HepG2 (cell line): ENCODE data around the gene IRS2. TPM values are rescaled to one million over a fixed set of nuclear protein-coding genes. Genes with fewer than 3 reads are reported as not detected.

ENCODE experiments used
- ATAC-seq: fragments of 200-7000 bp; cut with Tn5 transposase; 3 replicates; pipeline ENCODE4 v1.9.1; 2020; ENCODE audit warnings: mild to moderate bottlenecking, moderate library complexity
- BruUV-seq: library from RNA; stranded (reverse); fragments of 400-500 nt; replicated peaks from 2 replicates; lab custom pipeline; 2021; lab: Mats Ljungman, UMichigan
- CTCF ChIA-PET: fragments of 300-600 bp; formaldehyde crosslinking; extraction: SDS; loops from one replicate; lab custom pipeline; 2021; ENCODE audit warnings: low total read pairs, inconsistent platforms, low intra/inter-chr PET ratio; lab: Yijun Ruan, JAX
- POLR2A ChIA-PET: fragments of 350-600 bp; sonication (Branson Sonifier 250); formaldehyde crosslinking; loops from one replicate; lab custom pipeline; 2020; ENCODE audit warnings: antibody characterized with exemption, inconsistent platforms; lab: Yijun Ruan, JAX
- DNase-seq: peaks from one replicate; pipeline ENCODE4 v3.0.0-alpha.2; 2015; ENCODE audit warnings: low spot score
- FAIRE-seq: peaks from 3 replicates; lab custom pipeline; 2011; peaks lifted over from hg19 to GRCh38; lab: Jason Lieb, UNC
- H2AFZ ChIP-seq: one replicate; pipeline ENCODE4 v1.6.1; 2011; ENCODE audit warnings: low read length, inconsistent platforms
- H3K27ac ChIP-seq: fragments of 300-600 bp; 3 replicates; pipeline ENCODE4 v1.8.0; 2011; ENCODE audit warnings: mixed run types, mild to moderate bottlenecking, mixed read lengths, low read length, inconsistent platforms; ENCODE audit not compliant: insufficient read depth; ENCODE audit errors: extremely low read length
- H3K27me3 ChIP-seq, 2 experiments: fragments of 200-600 bp in 1 of 2; 2 replicates in 1 of 2; 3 replicates in 1 of 2; pipeline versions ENCODE4 v1.6.0 to v1.8.0; 2011; ENCODE audit warnings: low read length in 2 of 2, mild to moderate bottlenecking in 2 of 2, moderate library complexity in 2 of 2, inconsistent platforms in 1 of 2; ENCODE audit not compliant: insufficient read depth in 2 of 2, control insufficient read depth in 1 of 2
- H3K36me3 ChIP-seq, 2 experiments: fragments of 200-600 bp in 1 of 2; replicated peaks in 1 of 2; 2 replicates in 1 of 2; 3 replicates in 1 of 2; pipeline versions ENCODE4 v1.5.1 to v1.8.0; 2011; ENCODE audit warnings: low read length in 2 of 2, inconsistent platforms in 1 of 2; ENCODE audit not compliant: insufficient read depth in 2 of 2, control insufficient read depth in 1 of 2
- H3K4me1 ChIP-seq: 2 replicates; pipeline ENCODE4 v1.5.1; 2012; ENCODE audit warnings: low read length, inconsistent platforms; ENCODE audit not compliant: insufficient read depth
- H3K4me2 ChIP-seq: 2 replicates; pipeline ENCODE4 v1.6.0; 2011; ENCODE audit warnings: low read depth, low read length, inconsistent platforms
- H3K4me3 ChIP-seq, 3 experiments: fragments of 200-600 bp in 1 of 3; sonication (generic), shearing (Covaris generic) in 1 of 3; replicated peaks in 1 of 3; 2 replicates each; pipeline ENCODE4 v1.5.1; 2011 to 2016; ENCODE audit warnings: low read length in 3 of 3, inconsistent platforms in 2 of 3, low read depth in 2 of 3, mild to moderate bottlenecking in 2 of 3, control low read depth in 1 of 3, mixed read lengths in 1 of 3; ENCODE audit not compliant: insufficient read depth in 1 of 3
- H3K79me2 ChIP-seq: one replicate; pipeline ENCODE4 v1.6.1; 2011; ENCODE audit warnings: low read length, inconsistent platforms; ENCODE audit not compliant: insufficient read depth
- H3K9ac ChIP-seq: 2 replicates; pipeline ENCODE4 v1.6.0; 2011; ENCODE audit warnings: mild to moderate bottlenecking, low read depth, low read length, inconsistent platforms; ENCODE audit not compliant: insufficient read depth
- H3K9me3 ChIP-seq: 2 replicates; pipeline ENCODE4 v1.5.1; 2012; ENCODE audit warnings: mild to moderate bottlenecking, low read length
- H4K20me1 ChIP-seq: 2 replicates; pipeline ENCODE4 v1.6.0; 2011; ENCODE audit warnings: inconsistent platforms, mild to moderate bottlenecking, low read length, moderate library complexity; ENCODE audit not compliant: insufficient read depth
- HOXD1 ChIP-seq: sonication (generic); formaldehyde crosslinking; IDR thresholded peaks from 2 replicates; pipeline ENCODE4 v1.5.0; 2020; ENCODE audit warnings: missing genetic modification reagents
- NCOA1 ChIP-seq: sonication (generic); formaldehyde crosslinking; IDR thresholded peaks from 2 replicates; pipeline ENCODE4 v1.9.0; 2021; ENCODE audit warnings: missing genetic modification reagents
- ZNF121 ChIP-seq: sonication (generic); formaldehyde crosslinking; IDR thresholded peaks from 2 replicates; pipeline ENCODE4 v1.5.0; 2020; ENCODE audit warnings: mild to moderate bottlenecking, missing genetic modification reagents
- ZNF724P ChIP-seq: sonication (generic); formaldehyde crosslinking; IDR thresholded peaks from 2 replicates; pipeline ENCODE4 v1.8.0; 2022; ENCODE audit warnings: missing genetic modification reagents, borderline replicate concordance
- WGBS: methylation state at CpG from one replicate; pipeline ENCODE4 v1.1.6; 2017; ENCODE audit warnings: low lambda C conversion rate; 5-methylcytosine and 5-hydroxymethylcytosine counted together
- in situ Hi-C: cut with HindIII; loops from 2 replicates; pipeline ENCODE4 v1.10.0; 2017; ENCODE audit warnings: low pct_unique_long_range_greater_than_20kb; ENCODE audit not compliant: extremely low pct_ligation_motif_present
- intact Hi-C: fragments of 100-400 bp; cut with micrococcal nuclease; formaldehyde crosslinking; loops from one replicate; pipeline ENCODE4 v1.10.0; 2022; ENCODE audit not compliant: unreplicated experiment
- polyA plus RNA-seq, 8 experiments: library from polyadenylated mRNA; depleted of rRNA in 3 of 8; stranded (reverse) in 7 of 8; unstranded in 1 of 8; fragments of >200 nt; fragmentation: Illumina TruSeq in 4 of 8; extraction: Trizol in 4 of 8; gene quantifications; 2 replicates each; pipeline versions ENCODE4 v1.2.1 to v1.2.3, GENCODE V29; 2011 to 2016; ENCODE audit warnings: low read depth in 4 of 8, missing spikeins in 1 of 8, mixed read lengths in 1 of 8; ENCODE audit not compliant: insufficient read depth in 1 of 8
- total RNA-seq, 5 experiments: library from RNA; depleted of rRNA; stranded (reverse); fragments of >200 nt; fragmentation: Illumina TruSeq; extraction: Trizol; gene quantifications; 2 replicates each; pipeline ENCODE4 v1.2.3, GENCODE V29; 2016; ENCODE audit warnings: low read depth in 1 of 5
- TF ChIP-seq, protein P1 (sequence below), 2 experiments: sonication (generic) in 1 of 2; formaldehyde crosslinking in 1 of 2; IDR thresholded peaks; 2 replicates each; pipeline versions ENCODE4 v1.6.1 to v1.9.0; 2014 to 2022; ENCODE audit warnings: antibody characterized with exemption in 1 of 2, borderline replicate concordance in 1 of 2, inconsistent platforms in 1 of 2, low read depth in 1 of 2, missing genetic modification reagents in 1 of 2

Gene IRS2
- total and polyA plus RNA-seq, 2 of the 13 experiments (the other 11 are each of a cell fraction or from before 2014, with no cell fraction given), result 0.02 to 0.04 TPM

DNA sequence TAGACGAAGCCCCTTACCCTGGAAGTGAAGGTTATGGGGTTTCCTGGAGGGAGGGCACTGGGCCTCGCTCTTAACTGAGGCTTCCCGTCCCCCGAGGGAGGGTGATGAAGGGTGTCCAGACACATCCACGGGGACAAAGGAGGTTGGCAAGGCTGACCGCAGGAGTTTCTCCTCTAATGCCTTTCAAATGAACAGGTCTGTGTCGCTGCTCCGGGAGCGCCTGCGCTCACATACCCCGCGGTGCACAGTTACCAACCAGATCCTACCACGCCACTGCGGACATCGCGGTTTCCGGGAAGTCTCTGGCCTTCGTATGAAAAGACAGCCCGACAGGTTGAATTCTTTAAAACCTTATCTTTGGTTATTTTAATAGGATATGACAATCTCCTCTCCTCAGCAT lies 41.3 kb downstream of the IRS2 start:
- FAIRE-seq, result no peak
- CTCF ChIA-PET, result no interaction called here

More for the DNA sequence above, 41.3 kb downstream of the IRS2 start:
- DNase-seq (no peak), ATAC-seq (no peak)
- no peaks in the 10 kb centered on the region; a peak in 1 of 5 replicates for H3K27me3 ChIP-seq
- H3K4me3 ChIP-seq, result no peak overlapping the region
- TF ChIP-seq NCOA1 (no peak), ZNF724P (CRISPR knock-in tag) (no peak), ZNF121 (CRISPR knock-in tag) (no peak), HOXD1 (CRISPR knock-in tag) (no peak)
- TF ChIP-seq, protein P1, sequence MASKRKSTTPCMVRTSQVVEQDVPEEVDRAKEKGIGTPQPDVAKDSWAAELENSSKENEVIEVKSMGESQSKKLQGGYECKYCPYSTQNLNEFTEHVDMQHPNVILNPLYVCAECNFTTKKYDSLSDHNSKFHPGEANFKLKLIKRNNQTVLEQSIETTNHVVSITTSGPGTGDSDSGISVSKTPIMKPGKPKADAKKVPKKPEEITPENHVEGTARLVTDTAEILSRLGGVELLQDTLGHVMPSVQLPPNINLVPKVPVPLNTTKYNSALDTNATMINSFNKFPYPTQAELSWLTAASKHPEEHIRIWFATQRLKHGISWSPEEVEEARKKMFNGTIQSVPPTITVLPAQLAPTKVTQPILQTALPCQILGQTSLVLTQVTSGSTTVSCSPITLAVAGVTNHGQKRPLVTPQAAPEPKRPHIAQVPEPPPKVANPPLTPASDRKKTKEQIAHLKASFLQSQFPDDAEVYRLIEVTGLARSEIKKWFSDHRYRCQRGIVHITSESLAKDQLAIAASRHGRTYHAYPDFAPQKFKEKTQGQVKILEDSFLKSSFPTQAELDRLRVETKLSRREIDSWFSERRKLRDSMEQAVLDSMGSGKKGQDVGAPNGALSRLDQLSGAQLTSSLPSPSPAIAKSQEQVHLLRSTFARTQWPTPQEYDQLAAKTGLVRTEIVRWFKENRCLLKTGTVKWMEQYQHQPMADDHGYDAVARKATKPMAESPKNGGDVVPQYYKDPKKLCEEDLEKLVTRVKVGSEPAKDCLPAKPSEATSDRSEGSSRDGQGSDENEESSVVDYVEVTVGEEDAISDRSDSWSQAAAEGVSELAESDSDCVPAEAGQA (IDR thresholded peaks at IDR 0.05; ENCODE audit: low read depth), result no peak
- TF ChIP-seq, protein P1 (CRISPR knock-in tag; IDR thresholded peaks at IDR 0.05; ENCODE audit: borderline replicate concordance), result no peak
- H3K79me2 ChIP-seq, result no peaks in the 10 kb centered on the region
- H3K4me2 ChIP-seq, result no peak overlapping the region
- H3K9me3 ChIP-seq, result no peaks in the 10 kb centered on the region
- H3K36me3 ChIP-seq, result no peaks in the 10 kb centered on the region
- POLR2A ChIA-PET, result no interaction called here
- no peak overlapping the region for H3K27ac ChIP-seq
- no peak overlapping the region for H3K9ac ChIP-seq
- H3K4me1 ChIP-seq, result no peaks in the 10 kb centered on the region
- H4K20me1 ChIP-seq, result no peaks in the 10 kb centered on the region
- 88% methylated on average over 18 of the region's 19 CpGs for WGBS
- H2AFZ ChIP-seq, result no peak overlapping the region
- intact Hi-C loops (no loop called here), in situ Hi-C loops (no loop called here)
- no TSS peak for BruUV-seq
